CD4-positive, alpha-beta T cell treated with Interleukin-4 for 4 hours (primary cell): ENCODE data around the gene GUCY1A2.

Experiments used
- DNase-seq: peaks from one replicate; pipeline ENCODE4 v3.0.0-alpha.2; 2020

GUCY1A2 gene

GRCh38 chr11:106997227-106997626 lies 21.0 kb downstream of the GUCY1A2 start:
- DNase-seq, result no peak

GRCh38 chr11:106996691-106997090 lies 21.6 kb downstream of the GUCY1A2 start:
- DNase-seq, result no peak

- DNase-seq, result no peak
These were observed 27.9 kb downstream of the GUCY1A2 start for GRCh38 chr11:106990331-106990730.

- no peak for DNase-seq
These were observed 29.2 kb downstream of the GUCY1A2 start for GRCh38 chr11:106989078-106989455.

- no peak for DNase-seq
These were observed 29.9 kb downstream of the GUCY1A2 start for GRCh38 chr11:106988151-106989077.

GRCh38 chr11:106986673-106987072 lies 31.6 kb downstream of the GUCY1A2 start:
- DNase-seq, result no peak

- DNase-seq, result no peak
These were observed 32.0 kb downstream of the GUCY1A2 start for GRCh38 chr11:106986261-106986660.

- DNase-seq, result no peak
These were observed 34.3 kb downstream of the GUCY1A2 start for GRCh38 chr11:106983991-106984390.

GRCh38 chr11:106983261-106983660 lies 35.0 kb downstream of the GUCY1A2 start:
- no peak for DNase-seq

GRCh38 chr11:106974831-106975230 lies 43.4 kb downstream of the GUCY1A2 start:
- DNase-seq, result no peak

- no peak for DNase-seq
These were observed 46.4 kb downstream of the GUCY1A2 start for GRCh38 chr11:106971864-106972263.

- no peak for DNase-seq
These were observed 48.5 kb downstream of the GUCY1A2 start for GRCh38 chr11:106969644-106970355.

- DNase-seq, result no peak
These were observed 55.3 kb downstream of the GUCY1A2 start for GRCh38 chr11:106962995-106963394.

GRCh38 chr11:106961518-106961917 lies 56.8 kb downstream of the GUCY1A2 start:
- DNase-seq, result no peak

GRCh38 chr11:106961048-106961447 lies 57.2 kb downstream of the GUCY1A2 start:
- DNase-seq, result no peak

GRCh38 chr11:106959800-106960199 lies 58.5 kb downstream of the GUCY1A2 start:
- DNase-seq, result no peak

- no peak for DNase-seq
These were observed 58.9 kb downstream of the GUCY1A2 start for GRCh38 chr11:106959386-106959785.

GRCh38 chr11:106958517-106959248 lies 59.6 kb downstream of the GUCY1A2 start:
- no peak for DNase-seq

GRCh38 chr11:106957030-106957482 lies 61.2 kb downstream of the GUCY1A2 start:
- no peak for DNase-seq

- DNase-seq, result no peak
These were observed 68.2 kb downstream of the GUCY1A2 start for GRCh38 chr11:106950067-106950491.

GRCh38 chr11:106943089-106943488 lies 75.2 kb downstream of the GUCY1A2 start:
- DNase-seq, result no peak

GRCh38 chr11:106939157-106939556 lies 79.1 kb downstream of the GUCY1A2 start:
- no peak for DNase-seq

- no peak for DNase-seq
These were observed 81.2 kb downstream of the GUCY1A2 start for GRCh38 chr11:106937111-106937510.
